Large intestine (tissue), 12 donors: ENCODE data around the gene PSEN1. TPM values are rescaled to one million over a fixed set of nuclear protein-coding genes. Genes with fewer than 3 reads are reported as not detected.

Source experiments
- DNase-seq, 2 donors: peaks; one replicate each; pipeline versions ENCODE4 v3.0.0 to v3.0.0-alpha.2; 2013
- H3K27ac ChIP-seq: one replicate; pipeline ENCODE4 v1.5.1; 2013; ENCODE audit warnings: low read length
- H3K27me3 ChIP-seq: 2 replicates; pipeline ENCODE4 v1.6.1; 2013; ENCODE audit warnings: low read length; ENCODE audit not compliant: control insufficient read depth, insufficient read depth
- H3K36me3 ChIP-seq: 2 replicates; pipeline ENCODE4 v1.6.1; 2013; ENCODE audit warnings: low read length; ENCODE audit not compliant: control insufficient read depth, insufficient read depth
- H3K4me1 ChIP-seq: one replicate; pipeline ENCODE4 v1.6.1; 2013; ENCODE audit warnings: low read length; ENCODE audit not compliant: control insufficient read depth, insufficient read depth
- H3K4me3 ChIP-seq: one replicate; pipeline ENCODE4 v1.5.1; 2013; ENCODE audit warnings: low read length
- H3K9me3 ChIP-seq: one replicate; pipeline ENCODE4 v1.6.1; 2013; ENCODE audit warnings: mild to moderate bottlenecking, low read depth, low read length, moderate library complexity; ENCODE audit not compliant: control insufficient read depth
- WGBS: methylation state at CpG from one replicate; pipeline ENCODE4 v1.1.5; 2013; ENCODE audit warnings: low lambda C conversion rate; ENCODE audit not compliant: insufficient coverage; 5-methylcytosine and 5-hydroxymethylcytosine counted together
- long read RNA-seq, 11 donors: transcript quantifications; one replicate each; lab custom pipeline, GENCODE V29; 2026
- polyA plus RNA-seq: library from polyadenylated mRNA; unstranded; fragments of 120-200 nt; gene quantifications from one replicate; pipeline ENCODE4 v1.2.1, GENCODE V29; 2013

Gene PSEN1
- 104 TPM for polyA plus RNA-seq
- long read RNA-seq, donor 1, full-length matches to known transcripts = 10 of 33 reads
- long read RNA-seq, donor 1, partial matches to known transcripts = 23 of 33 reads
- long read RNA-seq, donor 1, other reads (novel, unspliced or antisense) = 0 of 33 reads
- long read RNA-seq, donor 2, full-length matches to known transcripts = 25 of 65 reads
- long read RNA-seq, donor 2, partial matches to known transcripts = 40 of 65 reads
- long read RNA-seq, donor 2, other reads (novel, unspliced or antisense) = 0 of 65 reads
- long read RNA-seq, donor 3 = 0 reads
- long read RNA-seq, donor 4, partial matches to known transcripts = 0 of 2 reads
- long read RNA-seq, donor 4, other reads (novel, unspliced or antisense) = 0 of 2 reads
- long read RNA-seq, donor 5, full-length matches to known transcripts = 17 of 17 reads
- long read RNA-seq, donor 5, partial matches to known transcripts = 0 of 17 reads
- long read RNA-seq, donor 5, other reads (novel, unspliced or antisense) = 0 of 17 reads
- long read RNA-seq, donor 6, full-length matches to known transcripts = 15 of 22 reads
- long read RNA-seq, donor 6, partial matches to known transcripts = 7 of 22 reads
- long read RNA-seq, donor 6, other reads (novel, unspliced or antisense) = 0 of 22 reads
- long read RNA-seq, donor 7, full-length matches to known transcripts = 9 of 9 reads
- long read RNA-seq, donor 7, partial matches to known transcripts = 0 of 9 reads
- long read RNA-seq, donor 7, other reads (novel, unspliced or antisense) = 0 of 9 reads
- long read RNA-seq, donor 8, full-length matches to known transcripts = 29 of 51 reads
- long read RNA-seq, donor 8, partial matches to known transcripts = 22 of 51 reads
- long read RNA-seq, donor 8, other reads (novel, unspliced or antisense) = 0 of 51 reads
- long read RNA-seq, donor 9, full-length matches to known transcripts = 21 of 40 reads
- long read RNA-seq, donor 9, partial matches to known transcripts = 19 of 40 reads
- long read RNA-seq, donor 9, other reads (novel, unspliced or antisense) = 0 of 40 reads
- long read RNA-seq, donor 10, full-length matches to known transcripts = 44 of 44 reads
- long read RNA-seq, donor 10, partial matches to known transcripts = 0 of 44 reads
- long read RNA-seq, donor 10, other reads (novel, unspliced or antisense) = 0 of 44 reads
- long read RNA-seq, donor 11, full-length matches to known transcripts = 9 of 9 reads
- long read RNA-seq, donor 11, partial matches to known transcripts = 0 of 9 reads
- long read RNA-seq, donor 11, other reads (novel, unspliced or antisense) = 0 of 9 reads

DNA sequence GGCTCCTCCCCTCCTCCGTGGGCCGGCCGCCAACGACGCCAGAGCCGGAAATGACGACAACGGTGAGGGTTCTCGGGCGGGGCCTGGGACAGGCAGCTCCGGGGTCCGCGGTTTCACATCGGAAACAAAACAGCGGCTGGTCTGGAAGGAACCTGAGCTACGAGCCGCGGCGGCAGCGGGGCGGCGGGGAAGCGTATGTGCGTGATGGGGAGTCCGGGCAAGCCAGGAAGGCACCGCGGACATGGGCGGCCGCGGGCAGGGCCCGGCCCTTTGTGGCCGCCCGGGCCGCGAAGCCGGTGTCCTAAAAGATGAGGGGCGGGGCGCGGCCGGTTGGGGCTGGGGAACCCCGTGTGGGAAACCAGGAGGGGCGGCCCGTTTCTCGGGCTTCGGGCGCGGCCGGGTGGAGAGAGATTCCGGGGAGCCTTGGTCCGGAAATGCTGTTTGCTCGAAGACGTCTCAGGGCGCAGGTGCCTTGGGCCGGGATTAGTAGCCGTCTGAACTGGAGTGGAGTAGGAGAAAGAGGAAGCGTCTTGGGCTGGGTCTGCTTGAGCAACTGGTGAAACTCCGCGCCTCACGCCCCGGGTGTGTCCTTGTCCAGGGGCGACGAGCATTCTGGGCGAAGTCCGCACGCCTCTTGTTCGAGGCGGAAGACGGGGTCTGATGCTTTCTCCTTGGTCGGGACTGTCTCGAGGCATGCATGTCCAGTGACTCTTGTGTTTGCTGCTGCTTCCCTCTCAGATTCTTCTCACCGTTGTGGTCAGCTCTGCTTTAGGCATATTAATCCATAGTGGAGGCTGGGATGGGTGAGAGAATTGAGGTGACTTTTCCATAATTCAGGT, at the start of gene PSEN1:
Gene PSEN1 (plus strand): TSS at position 121 of the 839 bp plus-strand sequence. CDS start 11,513 bp downstream, outside the sequence.
- no CpG with 5 or more reads among the region's 71 CpGs for WGBS
- peaks cover 16% of the 10 kb centered on the region for H3K4me1 ChIP-seq
- H3K27me3 ChIP-seq = no peaks in the 10 kb centered on the region
- DNase-seq = peak; percentile 95 to 96
- peak within 1 kb of the TSS; percentile 84 for H3K4me3 ChIP-seq
- H3K36me3 ChIP-seq = no peaks in the 10 kb centered on the region
- peak within 1 kb of the TSS; percentile 95 for H3K27ac ChIP-seq
- H3K9me3 ChIP-seq = no peaks in the 10 kb centered on the region

DNA sequence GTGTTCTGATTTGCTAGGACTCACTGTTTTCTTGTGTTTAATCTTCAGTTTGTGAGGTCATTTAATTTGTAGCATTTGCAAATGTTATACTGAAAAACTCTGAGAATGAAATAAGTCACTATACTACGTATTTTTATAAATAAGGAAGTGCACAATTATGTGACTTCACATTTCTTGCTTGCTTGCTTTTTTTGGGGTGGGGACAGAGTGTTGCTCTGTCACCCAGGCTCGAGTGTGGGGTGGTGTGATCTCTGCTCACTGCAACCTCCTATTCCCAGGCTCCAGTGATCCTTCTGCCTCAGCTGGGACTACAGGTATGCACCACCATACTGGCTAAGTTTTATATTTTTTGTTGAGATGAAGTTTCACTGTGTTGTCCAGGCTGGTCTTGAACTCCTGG, 45.3 kb upstream of the PSEN1 start:
- H3K27me3 ChIP-seq = no peaks in the 10 kb centered on the region
- H3K4me1 ChIP-seq = no peaks in the 10 kb centered on the region
- no peak for DNase-seq
- peaks cover 52% of the 10 kb centered on the region for H3K36me3 ChIP-seq
- H3K9me3 ChIP-seq = no peaks in the 10 kb centered on the region
- H3K27ac ChIP-seq = no peak overlapping the region
- WGBS = no CpG with 5 or more reads among the region's 2 CpGs
- H3K4me3 ChIP-seq = no peak overlapping the region

DNA sequence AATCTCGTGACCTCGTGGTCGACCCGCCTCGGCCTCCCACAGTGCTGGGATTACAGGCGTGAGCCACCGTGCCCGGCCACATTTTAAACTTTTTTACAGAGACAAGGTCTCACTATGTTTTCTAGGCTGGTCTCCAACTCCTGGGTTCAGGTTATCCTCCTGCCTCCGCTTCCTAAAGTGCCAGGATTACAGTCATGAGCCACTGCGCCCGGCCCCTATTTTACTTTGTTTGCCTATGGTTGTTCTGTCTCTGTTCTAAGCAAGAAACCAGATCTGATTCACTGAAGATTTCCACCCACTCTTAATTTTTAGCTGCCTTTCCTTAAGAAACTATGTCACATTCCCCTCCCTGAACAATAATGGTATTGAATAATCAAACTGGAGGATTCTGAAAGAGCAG, 38.9 kb upstream of the PSEN1 start:
- H3K27me3 ChIP-seq = no peaks in the 10 kb centered on the region
- H3K9me3 ChIP-seq = no peaks in the 10 kb centered on the region
- DNase-seq = no peak
- H3K4me3 ChIP-seq = no peak overlapping the region
- WGBS = 100% methylated on average over 1 of the region's 11 CpGs
- H3K27ac ChIP-seq = no peak overlapping the region
- peaks cover 45% of the 10 kb centered on the region for H3K36me3 ChIP-seq
- H3K4me1 ChIP-seq = no peaks in the 10 kb centered on the region

DNA sequence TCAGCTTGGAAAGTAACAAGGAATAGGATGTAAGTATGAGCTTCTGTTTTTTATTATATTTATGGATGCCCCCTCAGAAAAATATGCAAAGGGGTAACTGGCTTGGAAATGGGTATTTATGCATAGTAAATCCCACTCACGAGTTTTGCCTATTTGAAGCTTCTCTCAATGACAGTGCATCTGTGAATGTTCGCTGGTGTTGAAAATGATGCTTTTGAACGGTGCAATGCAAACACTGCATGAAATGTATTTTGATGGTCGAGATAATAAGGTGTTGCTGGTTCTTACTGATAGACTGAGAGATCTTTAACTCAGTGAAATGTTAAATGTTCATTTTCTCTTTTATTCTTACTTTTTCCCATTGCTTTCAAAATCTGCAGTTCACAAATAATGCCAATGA, 36.0 kb upstream of the PSEN1 start:
- WGBS = no CpG with 5 or more reads among the region's 4 CpGs

DNA sequence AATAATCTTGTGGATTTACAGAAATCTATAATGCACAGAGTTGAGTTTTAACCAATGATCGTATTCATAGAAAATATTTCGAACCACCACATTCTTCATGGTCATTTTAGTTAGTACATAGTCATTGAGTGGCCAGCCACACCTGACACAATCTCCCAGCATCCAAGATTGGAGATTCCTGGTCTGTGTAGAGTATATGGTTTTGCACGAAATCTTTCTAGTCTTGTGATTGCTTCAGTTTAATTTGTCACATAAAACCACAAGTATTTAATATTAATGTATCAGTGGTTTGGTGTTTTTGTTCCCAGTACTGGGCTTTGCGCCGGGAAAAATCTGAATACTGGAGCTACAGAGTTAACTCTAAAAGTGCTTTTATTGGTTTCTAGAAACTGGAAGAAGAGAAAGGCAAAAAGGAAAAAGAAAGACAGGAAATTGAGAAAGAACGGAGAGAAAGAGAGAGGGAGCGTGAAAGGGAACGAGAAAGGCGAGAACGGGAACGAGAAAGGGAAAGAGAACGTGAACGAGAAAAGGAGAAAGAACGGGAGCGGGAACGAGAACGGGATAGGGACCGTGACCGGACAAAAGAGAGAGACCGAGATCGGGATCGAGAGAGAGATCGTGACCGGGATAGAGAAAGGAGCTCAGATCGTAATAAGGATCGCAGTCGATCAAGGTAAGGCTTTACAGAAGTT, 33.4 kb upstream of the PSEN1 start:
- H3K4me1 ChIP-seq = no peaks in the 10 kb centered on the region
- no peak overlapping the region for H3K27ac ChIP-seq
- H3K9me3 ChIP-seq = no peaks in the 10 kb centered on the region
- no peak overlapping the region for H3K4me3 ChIP-seq
- DNase-seq = no peak
- H3K36me3 ChIP-seq = peaks cover 67% of the 10 kb centered on the region
- no peaks in the 10 kb centered on the region for H3K27me3 ChIP-seq
- WGBS = 99% methylated on average over 15 of the region's 27 CpGs

More for the DNA sequence above, 36.0 kb upstream of the PSEN1 start:
- Histone ChIP-seq H3K4me1 (no peaks in the 10 kb centered on the region), H3K27me3 (no peaks in the 10 kb centered on the region), H3K9me3 (no peaks in the 10 kb centered on the region), H3K27ac (no peak overlapping the region), H3K36me3 (peaks cover 66% of the 10 kb centered on the region), H3K4me3 (no peak overlapping the region)
- no peak for DNase-seq

DNA sequence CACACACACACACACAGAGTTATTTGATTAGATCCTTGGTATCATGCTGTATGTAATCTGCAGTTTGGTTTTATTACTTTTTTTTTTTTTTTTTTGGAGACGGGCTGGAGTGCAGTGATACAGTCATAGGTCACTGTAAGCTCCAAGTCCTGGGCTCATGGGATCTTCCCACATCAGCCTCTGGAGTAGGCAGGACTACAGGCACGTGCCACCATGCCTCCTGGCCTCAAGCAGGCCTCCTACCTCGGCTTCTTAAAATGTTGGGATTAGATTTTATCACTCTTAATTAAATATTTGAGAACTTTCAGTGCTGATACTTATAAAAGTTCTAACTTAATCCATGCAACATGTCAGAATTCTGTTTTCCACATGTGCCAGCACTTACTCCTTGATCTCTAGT, 31.3 kb upstream of the PSEN1 start:
- Histone ChIP-seq H3K4me3 (no peak overlapping the region), H3K4me1 (no peaks in the 10 kb centered on the region), H3K9me3 (no peaks in the 10 kb centered on the region), H3K27me3 (no peaks in the 10 kb centered on the region), H3K36me3 (peaks cover 72% of the 10 kb centered on the region), H3K27ac (no peak overlapping the region)
- DNase-seq = no peak
- WGBS = no CpG with 5 or more reads among the region's 3 CpGs

DNA sequence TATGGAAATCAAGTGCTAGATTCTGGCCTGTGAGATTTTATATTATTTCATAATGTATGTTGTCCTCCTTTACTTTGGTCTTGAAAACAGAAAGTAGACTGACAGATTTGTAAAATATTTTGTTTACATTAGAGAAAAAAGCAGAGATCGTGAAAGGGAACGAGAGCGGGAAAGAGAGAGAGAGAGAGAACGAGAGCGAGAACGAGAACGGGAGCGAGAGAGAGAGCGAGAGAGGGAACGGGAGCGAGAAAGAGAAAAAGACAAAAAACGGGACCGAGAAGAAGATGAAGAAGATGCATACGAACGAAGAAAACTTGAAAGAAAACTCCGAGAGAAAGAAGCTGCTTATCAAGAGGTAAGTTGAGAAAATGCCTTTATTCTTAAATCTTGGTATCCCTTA, 30.6 kb upstream of the PSEN1 start:
- H3K36me3 ChIP-seq = peaks cover 74% of the 10 kb centered on the region
- H3K4me3 ChIP-seq = no peak overlapping the region
- no peaks in the 10 kb centered on the region for H3K4me1 ChIP-seq
- H3K27me3 ChIP-seq = no peaks in the 10 kb centered on the region
- 96% methylated on average over 16 of the region's 16 CpGs for WGBS
- no peak overlapping the region for H3K27ac ChIP-seq
- no peak for DNase-seq
- H3K9me3 ChIP-seq = no peaks in the 10 kb centered on the region

DNA sequence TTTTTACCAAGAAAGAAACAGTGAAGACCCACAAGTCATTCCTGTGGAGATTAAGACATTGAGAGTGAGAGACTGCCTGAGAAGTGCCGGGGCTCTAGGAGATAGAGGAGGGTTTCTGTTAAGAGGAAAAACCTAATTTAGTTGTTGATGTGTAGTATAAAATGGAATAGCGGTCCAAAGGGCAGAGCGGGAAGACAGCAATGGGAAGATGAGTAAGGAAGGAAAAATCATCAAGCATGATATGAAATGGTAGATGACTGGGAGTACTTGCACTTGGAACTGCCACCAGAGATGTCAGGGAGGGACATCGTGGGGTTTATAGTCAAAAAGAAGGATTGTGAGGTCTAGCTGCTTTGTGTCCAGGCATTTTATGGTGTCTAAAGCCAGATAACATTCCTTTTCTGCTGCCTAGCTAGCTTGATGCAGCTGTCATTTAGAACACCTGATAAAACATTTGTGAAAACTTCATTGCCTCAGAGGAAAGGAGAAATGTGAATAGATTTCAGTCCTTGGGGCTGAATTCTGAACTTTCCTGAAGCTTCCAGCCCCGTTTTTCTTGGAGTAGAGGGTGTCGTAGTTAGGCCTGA, 20.1 kb upstream of the PSEN1 start:
- 67% methylated on average over 5 of the region's 6 CpGs for WGBS
- peak in 1 of 2 donors; percentile 25 for DNase-seq
- no peak overlapping the region for H3K27ac ChIP-seq
- no peak overlapping the region for H3K4me3 ChIP-seq
- no peaks in the 10 kb centered on the region for H3K9me3 ChIP-seq
- H3K27me3 ChIP-seq = no peaks in the 10 kb centered on the region
- peaks cover 62% of the 10 kb centered on the region for H3K36me3 ChIP-seq
- no peaks in the 10 kb centered on the region for H3K4me1 ChIP-seq
